Activated CD4-positive, alpha-beta T cell treated with anti-CD3 and anti-CD28 coated beads, Interleukin-2, amount 10 ng/mL, durations not matched to agents 7 days and 5 days (primary cell): ENCODE data around the gene SKAP2. TPM values are rescaled to one million over a fixed set of nuclear protein-coding genes. Genes with fewer than 3 reads are reported as not detected.

ENCODE experiments used
- CTCF ChIA-PET: fragments of 350-600 bp; sonication (Branson Sonifier 250); formaldehyde crosslinking; loops from one replicate; lab custom pipeline; 2021; ENCODE audit warnings: antibody characterized with exemption; lab: Charles Lee
- POLR2A ChIA-PET: fragments of 350-600 bp; sonication (Branson Sonifier 250); formaldehyde crosslinking; loops from one replicate; lab custom pipeline; 2021; ENCODE audit warnings: antibody characterized with exemption; lab: Charles Lee
- DNase-seq: peaks from one replicate; pipeline ENCODE4 v3.0.0-alpha.2; 2020
- H3K27ac Mint-ChIP-seq: one replicate; pipeline ENCODE4 v1.8.0; 2021; ENCODE audit warnings: mild to moderate bottlenecking, moderate library complexity, mixed read lengths
- H3K27me3 Mint-ChIP-seq: one replicate; pipeline ENCODE4 v1.8.0; 2021; ENCODE audit warnings: mixed read lengths
- H3K36me3 Mint-ChIP-seq: one replicate; pipeline ENCODE4 v1.8.0; 2021; ENCODE audit warnings: low read depth, mixed read lengths
- H3K4me1 Mint-ChIP-seq: one replicate; pipeline ENCODE4 v1.8.0; 2021; ENCODE audit warnings: mixed read lengths
- H3K4me3 Mint-ChIP-seq: one replicate; pipeline ENCODE4 v1.8.0; 2021; ENCODE audit warnings: mild to moderate bottlenecking, moderate library complexity, mixed read lengths
- H3K9me3 Mint-ChIP-seq: one replicate; pipeline ENCODE4 v1.8.0; 2021; ENCODE audit warnings: mixed read lengths
- total RNA-seq, 2 experiments: library from RNA; stranded (reverse); gene quantifications; one replicate each; pipeline ENCODE4 v1.2.3, GENCODE V29; 2021

The SKAP2 gene
- total RNA-seq, 2 experiments from 2014 or later = 5.3 to 6.3 TPM

- ChIA-PET POLR2A (interaction anchor here (0.7 kb wide), 1 partner anchor 11 kb away, joined by 5 read pairs; no protein-coding TSS in a partner anchor), CTCF (no interaction called here)
- no peak for DNase-seq
- Mint-ChIP-seq H3K4me3 (no peak overlapping the region), H3K36me3 (no peaks in the 10 kb centered on the region), H3K27ac (no peak overlapping the region), H3K4me1 (no peaks in the 10 kb centered on the region), H3K27me3 (peaks cover 8% of the 10 kb centered on the region), H3K9me3 (no peaks in the 10 kb centered on the region)
Observed at GRCh38 chr7:26784118-26784517, 80.3 kb downstream of the SKAP2 start.

DNA sequence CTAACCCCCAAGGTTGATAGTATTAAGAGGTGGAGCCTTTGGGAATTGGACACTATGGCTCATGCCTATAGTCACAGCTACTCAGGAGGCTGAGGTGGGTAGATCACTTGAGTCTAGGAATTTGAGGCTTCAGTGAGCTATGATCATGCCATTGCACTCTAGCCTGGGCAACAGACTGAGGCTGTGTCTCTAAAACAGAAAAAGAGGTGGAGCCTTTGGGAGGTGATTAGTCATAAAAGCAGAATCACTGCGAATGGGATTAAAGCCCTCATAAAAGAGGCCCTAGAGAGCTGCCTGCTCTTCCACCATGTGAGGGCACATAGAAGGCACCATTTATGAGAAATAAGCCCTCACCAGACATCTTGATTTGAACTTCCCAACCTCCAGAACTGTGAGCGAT lies 81.9 kb downstream of the SKAP2 start:
- Mint-ChIP-seq H3K36me3 (no peaks in the 10 kb centered on the region), H3K27ac (peak overlapping the region; percentile 26), H3K9me3 (no peaks in the 10 kb centered on the region), H3K4me1 (no peaks in the 10 kb centered on the region), H3K4me3 (no peak overlapping the region), H3K27me3 (peaks cover 7% of the 10 kb centered on the region)
- CTCF ChIA-PET = no interaction called here
- POLR2A ChIA-PET = no interaction called here
- no peak for DNase-seq

DNA sequence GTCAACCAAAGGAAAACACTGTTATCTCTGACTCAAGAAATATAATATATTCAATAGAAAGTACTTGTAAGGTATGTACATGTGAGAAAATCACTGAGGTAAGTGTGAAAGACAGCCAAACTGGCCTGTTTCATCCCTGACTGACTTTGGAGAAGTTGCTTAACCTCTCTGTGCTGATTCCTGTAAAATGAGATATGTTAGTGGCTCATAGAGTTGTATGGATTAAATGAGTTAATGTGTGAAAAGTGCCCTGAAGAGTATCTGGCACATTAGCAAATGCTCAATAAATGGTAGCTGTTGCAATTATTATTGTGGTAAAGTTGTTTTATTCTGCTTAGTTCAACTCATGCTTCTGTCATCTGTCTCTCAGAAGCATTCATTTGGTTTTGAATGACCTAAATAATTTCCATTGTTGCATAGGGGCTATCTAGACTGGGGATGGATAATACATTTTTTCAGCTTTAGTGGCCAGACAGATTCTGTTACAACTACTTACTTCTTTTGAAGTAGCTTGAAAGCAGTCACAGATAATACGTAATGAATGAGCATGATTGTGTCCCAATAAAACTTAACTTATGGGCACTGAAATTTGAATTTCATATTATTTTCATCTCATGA lies 84.3 kb downstream of the SKAP2 start:
- peaks cover 7% of the 10 kb centered on the region for H3K27me3 Mint-ChIP-seq
- POLR2A ChIA-PET = no interaction called here

GRCh38 chr7:26777385-26777784 lies 87.0 kb downstream of the SKAP2 start:
- no peak overlapping the region for H3K27ac Mint-ChIP-seq
- no peak overlapping the region for H3K4me3 Mint-ChIP-seq
- ChIA-PET POLR2A (no interaction called here), CTCF (interaction anchor here (0.5 kb wide), 1 partner anchor 1808 kb away, joined by 5 read pairs; no protein-coding TSS in a partner anchor)
- peaks cover 7% of the 10 kb centered on the region for H3K27me3 Mint-ChIP-seq
- H3K36me3 Mint-ChIP-seq = no peaks in the 10 kb centered on the region
- no peaks in the 10 kb centered on the region for H3K9me3 Mint-ChIP-seq
- no peak for DNase-seq
- H3K4me1 Mint-ChIP-seq = no peaks in the 10 kb centered on the region

More for the DNA sequence above, 84.3 kb downstream of the SKAP2 start:
- H3K9me3 Mint-ChIP-seq = no peaks in the 10 kb centered on the region
- H3K36me3 Mint-ChIP-seq = no peaks in the 10 kb centered on the region
- CTCF ChIA-PET = no interaction called here
- H3K4me3 Mint-ChIP-seq = no peak overlapping the region
- H3K27ac Mint-ChIP-seq = no peak overlapping the region
- DNase-seq = no peak
- no peaks in the 10 kb centered on the region for H3K4me1 Mint-ChIP-seq

DNA sequence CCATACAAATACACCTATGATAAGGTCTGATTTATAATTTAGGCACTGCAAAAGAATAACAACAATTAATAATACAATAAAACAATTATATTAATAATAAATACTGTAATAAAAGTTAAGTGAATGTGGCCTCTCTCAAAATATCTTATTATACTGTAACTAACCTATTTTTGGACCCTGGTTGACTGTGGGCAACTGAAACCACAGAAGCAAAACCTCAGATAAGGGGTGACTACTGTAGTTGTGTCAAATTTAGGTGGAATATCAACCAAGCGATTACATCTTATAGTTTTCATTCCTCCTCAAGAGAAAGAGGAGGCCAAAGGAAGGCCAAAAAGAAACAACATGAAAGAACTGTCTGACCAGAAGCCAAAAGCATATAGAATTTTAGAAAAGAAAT lies 103.9 kb downstream of the SKAP2 start:
- Mint-ChIP-seq H3K36me3 (no peaks in the 10 kb centered on the region), H3K9me3 (no peaks in the 10 kb centered on the region)

GRCh38 chr7:26759108-26759507 lies 105.3 kb downstream of the SKAP2 start:
- no peak for DNase-seq
- no peak overlapping the region for H3K4me3 Mint-ChIP-seq
- CTCF ChIA-PET = no interaction called here
- no peaks in the 10 kb centered on the region for H3K9me3 Mint-ChIP-seq
- no peaks in the 10 kb centered on the region for H3K27me3 Mint-ChIP-seq
- H3K4me1 Mint-ChIP-seq = no peaks in the 10 kb centered on the region
- H3K27ac Mint-ChIP-seq = no peak overlapping the region
- no peaks in the 10 kb centered on the region for H3K36me3 Mint-ChIP-seq
- POLR2A ChIA-PET = no interaction called here

More for the DNA sequence above, 103.9 kb downstream of the SKAP2 start:
- ChIA-PET POLR2A (no interaction called here), CTCF (no interaction called here)
- no peak for DNase-seq
- peaks cover 3% of the 10 kb centered on the region for H3K27me3 Mint-ChIP-seq
- no peak overlapping the region for H3K27ac Mint-ChIP-seq
- no peak overlapping the region for H3K4me3 Mint-ChIP-seq
- no peaks in the 10 kb centered on the region for H3K4me1 Mint-ChIP-seq

DNA sequence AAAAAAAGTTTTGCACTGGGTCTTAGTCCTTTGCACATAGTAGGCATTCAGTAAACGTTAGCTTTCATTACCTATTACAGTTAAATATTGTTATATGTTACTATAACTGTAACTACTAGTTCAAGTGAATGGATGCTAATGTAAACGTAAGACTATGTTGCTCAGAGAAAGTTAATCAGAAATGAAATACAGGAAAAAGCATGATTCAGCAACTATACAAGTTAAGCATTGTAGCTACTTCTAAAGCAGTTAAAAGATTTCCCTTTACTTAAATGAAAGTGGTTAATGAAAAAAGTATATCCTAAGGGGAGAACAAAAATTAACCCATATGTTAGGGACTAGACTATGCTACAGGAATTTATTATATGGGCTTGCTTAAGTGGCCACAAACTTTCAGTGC lies 121.2 kb downstream of the SKAP2 start:
- ChIA-PET POLR2A (no interaction called here), CTCF (no interaction called here)
- no peaks in the 10 kb centered on the region for H3K9me3 Mint-ChIP-seq
- H3K27ac Mint-ChIP-seq = no peak overlapping the region
- peaks cover 20% of the 10 kb centered on the region for H3K27me3 Mint-ChIP-seq
- no peaks in the 10 kb centered on the region for H3K36me3 Mint-ChIP-seq
- DNase-seq = no peak
- H3K4me3 Mint-ChIP-seq = no peak overlapping the region
- no peaks in the 10 kb centered on the region for H3K4me1 Mint-ChIP-seq

- Mint-ChIP-seq H3K4me1 (no peaks in the 10 kb centered on the region), H3K36me3 (no peaks in the 10 kb centered on the region), H3K27ac (no peak overlapping the region), H3K9me3 (no peaks in the 10 kb centered on the region), H3K27me3 (peaks cover 7% of the 10 kb centered on the region), H3K4me3 (no peak overlapping the region)
- no peak for DNase-seq
- ChIA-PET CTCF (no interaction called here), POLR2A (interaction anchor here (0.6 kb wide), 1 partner anchor 44 kb away, joined by 4 read pairs; no protein-coding TSS in a partner anchor)
Observed at GRCh38 chr7:26735976-26736600, 128.3 kb downstream of the SKAP2 start.

DNA sequence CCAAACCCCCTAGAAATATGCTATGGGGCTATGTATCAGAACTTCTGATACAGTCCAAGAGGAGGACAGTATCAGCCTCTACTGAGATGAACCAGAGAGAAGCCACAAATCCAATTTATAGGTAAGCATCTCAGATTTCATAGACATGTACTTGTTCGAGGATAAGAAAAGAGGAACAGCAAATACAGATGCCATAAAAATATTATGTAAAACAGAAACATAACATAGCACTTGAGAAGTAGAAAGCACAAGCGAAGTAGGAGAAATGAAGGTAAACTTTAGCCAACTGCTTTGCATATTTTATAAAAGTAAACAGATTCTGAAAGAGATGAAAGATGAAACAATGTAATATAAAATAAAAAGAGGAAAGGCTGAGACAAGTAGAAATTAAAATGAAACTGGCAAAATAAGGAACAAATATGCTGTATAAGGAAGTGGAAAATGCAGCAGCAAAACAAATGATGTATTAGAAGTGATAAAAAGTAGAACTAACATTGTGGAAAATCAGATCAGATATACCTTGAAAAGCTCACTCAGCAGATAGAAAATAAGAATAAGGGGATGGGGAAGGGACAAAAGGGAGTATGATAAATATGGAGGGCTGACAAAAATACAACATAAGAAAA lies 135.1 kb downstream of the SKAP2 start:
- ChIA-PET POLR2A (no interaction called here), CTCF (no interaction called here)
- no peak overlapping the region for H3K27ac Mint-ChIP-seq

GRCh38 chr7:26726051-26726450 lies 138.3 kb downstream of the SKAP2 start:
- peaks cover 10% of the 10 kb centered on the region for H3K27me3 Mint-ChIP-seq
- no peaks in the 10 kb centered on the region for H3K9me3 Mint-ChIP-seq
- ChIA-PET CTCF (no interaction called here), POLR2A (no interaction called here)
- DNase-seq = no peak
- H3K4me1 Mint-ChIP-seq = no peaks in the 10 kb centered on the region
- H3K36me3 Mint-ChIP-seq = no peaks in the 10 kb centered on the region
- H3K27ac Mint-ChIP-seq = no peak overlapping the region
- H3K4me3 Mint-ChIP-seq = no peak overlapping the region

More for the DNA sequence above, 135.1 kb downstream of the SKAP2 start:
- Mint-ChIP-seq H3K27me3 (peaks cover 14% of the 10 kb centered on the region), H3K4me3 (no peak overlapping the region), H3K9me3 (no peaks in the 10 kb centered on the region), H3K4me1 (no peaks in the 10 kb centered on the region), H3K36me3 (no peaks in the 10 kb centered on the region)
- no peak for DNase-seq

- H3K4me3 Mint-ChIP-seq = no peak overlapping the region
Observed at GRCh38 chr7:26724795-26725194, 139.6 kb downstream of the SKAP2 start.

DNA sequence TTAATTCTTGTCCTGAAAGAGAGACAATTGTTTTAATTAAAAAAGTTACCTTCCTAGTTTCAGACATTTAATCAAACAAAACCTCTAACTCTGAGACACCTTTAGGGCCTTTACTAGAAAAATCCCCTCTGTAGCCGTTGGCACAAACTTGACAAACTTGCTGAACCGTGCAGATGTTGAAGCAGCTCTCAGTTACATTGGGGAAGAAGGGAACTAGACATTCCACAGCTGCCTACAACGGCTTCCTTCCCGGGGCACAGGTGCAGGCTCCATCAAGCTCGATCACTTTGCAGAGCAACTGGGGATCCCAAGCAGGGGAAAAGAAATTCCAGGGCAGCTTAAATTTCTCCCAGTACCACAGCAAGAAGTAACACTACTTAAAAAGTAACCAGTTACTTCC lies 141.3 kb downstream of the SKAP2 start:
- no peak for DNase-seq
- POLR2A ChIA-PET = no interaction called here
- no peak overlapping the region for H3K4me3 Mint-ChIP-seq
- CTCF ChIA-PET = no interaction called here
- H3K4me1 Mint-ChIP-seq = no peaks in the 10 kb centered on the region
- H3K36me3 Mint-ChIP-seq = no peaks in the 10 kb centered on the region
- H3K27ac Mint-ChIP-seq = no peak overlapping the region
- peaks cover 9% of the 10 kb centered on the region for H3K27me3 Mint-ChIP-seq
- no peaks in the 10 kb centered on the region for H3K9me3 Mint-ChIP-seq

More at GRCh38 chr7:26724795-26725194, 139.6 kb downstream of the SKAP2 start:
- ChIA-PET CTCF (no interaction called here), POLR2A (no interaction called here)
- Mint-ChIP-seq H3K4me1 (no peaks in the 10 kb centered on the region), H3K36me3 (no peaks in the 10 kb centered on the region), H3K9me3 (no peaks in the 10 kb centered on the region), H3K27me3 (peaks cover 12% of the 10 kb centered on the region), H3K27ac (no peak overlapping the region)
- no peak for DNase-seq

- Mint-ChIP-seq H3K27ac (no peak overlapping the region), H3K9me3 (no peaks in the 10 kb centered on the region), H3K4me3 (no peak overlapping the region), H3K36me3 (no peaks in the 10 kb centered on the region), H3K27me3 (peaks cover 6% of the 10 kb centered on the region), H3K4me1 (no peaks in the 10 kb centered on the region)
- CTCF ChIA-PET = interaction anchor here (0.6 kb wide), 1 partner anchor 264 kb away, joined by 4 read pairs; no protein-coding TSS in a partner anchor
- DNase-seq = no peak
- POLR2A ChIA-PET = no interaction called here
Observed at GRCh38 chr7:26721450-26721849, 142.9 kb downstream of the SKAP2 start.
